IPS DF 19.7 (cell line): ENCODE measurements around the gene SAXO1.
"Not testable (repeated sequence)": the region's sequence is repeated elsewhere in the genome, so short reads cannot be mapped to it uniquely, and the experiment has no call there.

Experiments
- DNase-seq: peaks from one replicate; pipeline ENCODE4 v3.0.0-alpha.2; 2013; ENCODE audit warnings: low read depth, low spot score

SAXO1 gene

DNA sequence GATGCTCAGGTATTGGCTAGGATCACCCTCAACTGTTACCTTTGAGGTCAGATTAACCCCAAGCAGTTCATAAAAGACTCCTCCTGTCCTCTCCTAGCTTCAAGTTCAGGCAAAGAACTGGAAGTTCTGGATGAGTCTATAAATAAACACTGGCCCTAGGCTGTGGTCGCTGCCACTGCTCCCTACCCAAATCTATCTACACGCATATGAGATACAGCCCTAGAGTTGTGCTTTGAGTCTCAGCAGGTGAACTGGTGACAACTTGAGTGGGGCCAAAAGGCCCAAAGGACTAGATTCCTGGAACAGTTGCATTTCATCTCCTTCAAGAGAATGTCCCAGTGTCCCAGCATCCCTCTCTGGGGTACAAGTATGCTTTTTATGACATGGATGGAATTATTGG lies 62.6 kb downstream of the SAXO1 start:
- DNase-seq, result no peak

DNA sequence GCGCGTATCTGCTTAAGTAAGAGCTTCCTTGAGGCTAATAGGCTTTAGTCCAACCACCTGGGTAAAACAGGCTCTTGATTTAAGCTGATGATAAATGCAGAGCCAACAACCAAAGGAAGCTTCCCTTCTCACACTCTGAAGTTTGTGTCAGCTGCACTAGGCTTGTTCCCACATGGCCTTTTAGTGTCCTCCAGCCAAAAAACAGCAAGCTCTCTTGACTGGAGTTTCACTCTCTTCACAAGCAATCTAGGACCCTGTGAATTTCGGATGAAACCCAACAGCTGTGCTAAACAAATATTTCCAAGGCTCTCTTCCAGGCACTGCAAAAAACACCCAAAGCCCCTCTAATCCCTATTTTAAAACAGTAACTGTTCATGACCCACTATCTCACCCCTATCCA lies 63.9 kb downstream of the SAXO1 start:
- DNase-seq, result no peak

DNA sequence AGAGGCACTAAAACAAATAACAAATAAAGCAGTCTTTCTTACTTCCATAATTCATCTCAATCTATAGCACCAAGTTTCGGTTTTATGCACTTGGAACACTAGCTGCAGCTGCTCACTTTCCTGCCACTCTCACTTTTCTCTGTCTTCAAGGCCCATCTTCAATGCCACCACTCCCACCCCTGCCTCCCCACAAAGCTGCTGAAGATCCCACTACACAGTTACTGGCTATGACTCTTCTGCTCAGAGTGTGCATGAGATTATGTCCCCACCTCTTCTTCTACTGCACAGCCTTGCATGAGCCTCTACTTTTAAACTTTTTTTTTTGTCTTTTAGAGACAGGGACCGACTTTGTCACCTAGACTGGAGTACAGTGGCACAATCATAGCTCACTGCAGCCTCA lies 77.4 kb downstream of the SAXO1 start:
- no peak for DNase-seq

DNA sequence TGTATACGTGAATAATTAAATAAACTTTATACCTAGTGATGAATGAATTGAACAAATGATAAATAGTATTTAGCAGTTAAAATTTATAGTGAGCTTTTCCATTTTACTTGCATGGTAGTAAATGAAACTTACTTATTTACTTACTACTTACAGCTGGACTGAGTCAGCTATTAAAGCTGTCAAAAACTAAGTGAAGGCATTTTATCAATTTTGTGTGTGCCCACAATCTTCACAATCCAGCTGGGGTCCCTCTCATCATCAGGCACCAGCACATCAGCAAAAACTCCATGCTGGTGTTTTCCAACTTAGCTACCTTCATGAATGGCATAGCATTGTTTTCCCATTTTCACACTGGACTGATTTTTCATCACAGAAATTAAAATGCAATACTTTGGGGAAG lies 81.1 kb downstream of the SAXO1 start:
- DNase-seq, result no peak

DNA sequence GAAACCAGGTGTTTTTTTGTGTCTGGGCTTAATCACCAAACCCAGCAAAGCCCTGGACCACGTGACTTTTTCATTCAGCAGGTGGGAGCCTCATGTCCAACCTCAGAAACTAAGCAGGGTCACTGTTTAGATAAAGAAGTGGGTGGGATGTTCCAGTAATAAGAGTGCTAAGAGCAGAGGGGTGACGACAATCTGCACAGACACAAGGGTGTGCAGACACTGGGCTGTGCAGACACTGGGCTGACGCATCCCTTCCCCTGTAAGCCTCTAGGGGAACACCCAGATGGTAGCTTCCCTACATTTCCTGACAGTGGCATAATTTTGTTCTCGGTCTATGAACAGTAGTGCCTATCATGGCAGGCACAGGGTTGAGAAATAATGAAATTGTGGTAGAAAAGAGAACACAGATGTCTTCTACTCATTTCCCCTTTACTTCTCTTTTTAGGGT lies 85.1 kb downstream of the SAXO1 start:
- DNase-seq, result no peak

DNA sequence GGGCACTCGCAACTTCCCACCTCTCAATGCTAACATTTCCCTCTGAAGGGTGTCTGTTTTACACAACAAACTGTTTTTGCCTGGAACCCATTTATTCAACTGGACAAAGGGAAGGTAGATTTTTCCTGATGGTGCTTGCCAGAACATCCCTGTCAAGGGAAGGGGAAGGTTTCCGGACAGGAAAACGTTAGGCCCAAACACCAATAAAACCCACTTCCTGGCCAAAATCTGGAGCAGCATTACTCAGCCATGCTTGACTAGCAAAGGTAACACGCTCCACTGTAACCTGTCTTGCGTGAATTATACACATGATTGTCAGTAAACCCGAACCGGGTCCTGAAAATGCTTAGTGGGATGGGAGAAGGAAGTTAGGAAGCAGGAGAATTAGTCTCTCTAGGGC lies 90.2 kb downstream of the SAXO1 start:
- no peak for DNase-seq

DNA sequence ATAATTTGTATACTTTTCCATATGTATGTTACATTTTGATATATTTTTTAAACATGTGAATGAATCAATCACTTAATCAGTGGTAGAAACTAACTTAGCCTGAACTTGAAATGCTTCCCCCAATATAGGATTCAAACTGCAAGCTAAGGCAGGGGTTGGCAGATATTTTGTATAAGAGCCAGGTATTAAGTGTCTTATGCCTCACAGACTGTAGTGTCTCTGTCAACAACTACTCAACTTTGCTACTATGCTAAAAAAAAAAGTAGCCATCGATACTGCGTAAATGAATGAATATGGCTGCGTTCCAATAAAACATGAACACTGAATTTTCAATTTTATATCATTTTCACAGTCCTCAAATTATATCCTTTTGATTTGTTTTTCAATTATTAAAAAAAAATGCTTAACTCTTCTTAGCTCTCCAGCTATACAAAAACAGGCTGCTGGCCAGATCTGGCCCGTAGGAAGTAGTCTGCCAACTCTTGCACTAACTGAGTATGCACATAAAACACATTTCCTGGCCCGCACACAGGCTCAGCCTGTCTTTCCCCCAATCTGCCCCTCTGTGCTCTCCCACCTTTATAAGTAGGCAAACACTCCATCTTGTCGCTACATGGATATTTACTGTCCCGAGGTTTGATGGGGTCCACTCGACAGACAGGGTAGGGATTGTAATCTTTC lies 91.8 kb downstream of the SAXO1 start:
- no peak for DNase-seq

DNA sequence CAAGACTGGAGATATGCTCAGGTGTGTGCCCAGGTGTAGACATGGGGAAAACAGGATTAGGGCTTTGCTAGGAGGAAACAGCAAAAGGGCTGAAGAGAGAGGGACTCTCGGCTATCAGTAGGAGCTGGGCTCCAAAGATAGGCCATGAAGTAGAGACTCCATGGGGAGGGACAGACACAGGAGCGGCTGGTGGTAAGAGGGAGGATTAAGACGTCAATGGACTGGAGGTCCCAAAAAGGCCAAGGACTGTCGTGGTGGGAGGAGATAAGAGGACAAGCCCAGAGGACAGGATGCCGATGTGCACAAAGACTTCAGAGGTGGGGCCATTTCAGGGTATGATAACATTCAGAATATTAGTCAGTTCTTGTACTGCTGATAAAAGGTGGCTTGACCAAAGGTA lies 93.1 kb downstream of the SAXO1 start:
- DNase-seq, result no peak

DNA sequence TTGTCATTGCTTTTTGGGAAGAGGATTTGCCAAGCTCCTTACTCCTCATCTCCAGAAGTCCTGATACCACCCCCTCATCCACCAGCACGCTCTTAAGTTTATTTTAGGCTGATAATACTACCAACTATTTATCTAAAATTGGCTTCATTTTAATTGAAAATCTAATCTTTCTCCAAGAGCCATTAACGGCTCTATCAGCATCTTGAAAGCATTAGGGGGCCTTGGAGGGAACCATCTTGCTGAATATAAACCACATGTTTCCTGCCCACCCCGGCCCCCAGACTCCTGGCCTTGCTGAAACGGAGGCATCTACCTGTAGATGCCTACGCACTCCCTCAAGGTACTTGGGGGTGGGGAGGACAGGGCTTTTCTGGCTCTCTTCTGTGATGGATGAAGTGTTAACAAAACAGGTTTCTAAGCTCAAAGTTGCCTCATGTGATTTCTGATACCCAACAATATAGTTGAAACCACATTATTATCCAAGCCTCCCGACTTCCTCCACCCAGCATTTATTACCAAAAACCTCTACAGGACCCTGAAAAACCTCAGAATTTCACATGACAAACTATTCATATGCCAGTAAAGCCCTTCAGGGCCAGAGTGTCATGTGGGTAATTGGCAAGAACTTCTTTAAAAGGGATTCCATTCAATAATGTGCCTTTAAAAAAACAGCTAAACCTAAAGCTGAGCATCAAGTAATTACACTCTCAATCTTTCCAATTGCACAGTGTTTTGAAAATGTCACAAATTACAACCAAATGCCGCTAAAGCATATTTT lies 96.7 kb downstream of the SAXO1 start:
- no peak for DNase-seq

DNA sequence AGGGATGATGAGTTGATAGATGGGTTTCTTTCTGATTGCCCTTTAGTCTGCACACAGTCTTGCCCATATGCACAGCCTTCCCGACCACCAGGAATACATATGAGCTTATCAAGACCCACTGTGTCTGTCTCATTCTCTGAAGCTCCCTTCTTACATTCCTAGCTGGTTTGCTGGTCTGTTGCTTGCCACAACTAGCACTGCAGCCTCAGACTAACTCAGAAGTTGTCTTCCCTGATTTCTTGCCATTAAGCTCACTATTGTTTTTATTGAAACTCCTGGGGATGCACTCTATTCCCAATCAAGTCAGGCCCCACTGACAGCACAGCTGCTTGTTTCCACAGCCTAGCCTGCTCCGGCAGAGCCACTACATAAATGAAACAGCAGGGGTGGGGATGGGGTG lies 97.5 kb downstream of the SAXO1 start:
- DNase-seq, result no peak

DNA sequence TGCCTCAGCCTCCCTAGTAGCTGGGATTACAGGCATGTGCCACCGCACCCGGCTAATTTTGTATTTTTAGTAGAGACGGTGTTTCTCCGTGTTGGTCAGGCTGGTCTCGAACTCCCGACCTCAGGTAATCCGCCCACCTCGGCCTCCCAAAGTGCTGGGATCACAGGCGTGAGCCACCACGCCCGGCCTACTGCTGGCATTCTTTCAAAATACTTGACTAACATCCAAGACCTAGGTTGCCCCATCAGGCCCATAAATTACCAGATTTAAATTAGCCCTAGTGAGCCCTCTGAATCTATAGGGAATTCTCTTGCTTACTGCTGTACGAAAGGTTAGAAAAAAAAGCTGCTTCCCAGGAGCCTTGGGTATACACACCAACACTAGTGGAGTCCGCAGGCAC lies 102.4 kb downstream of the SAXO1 start:
- not testable (repeated sequence) for DNase-seq

DNA sequence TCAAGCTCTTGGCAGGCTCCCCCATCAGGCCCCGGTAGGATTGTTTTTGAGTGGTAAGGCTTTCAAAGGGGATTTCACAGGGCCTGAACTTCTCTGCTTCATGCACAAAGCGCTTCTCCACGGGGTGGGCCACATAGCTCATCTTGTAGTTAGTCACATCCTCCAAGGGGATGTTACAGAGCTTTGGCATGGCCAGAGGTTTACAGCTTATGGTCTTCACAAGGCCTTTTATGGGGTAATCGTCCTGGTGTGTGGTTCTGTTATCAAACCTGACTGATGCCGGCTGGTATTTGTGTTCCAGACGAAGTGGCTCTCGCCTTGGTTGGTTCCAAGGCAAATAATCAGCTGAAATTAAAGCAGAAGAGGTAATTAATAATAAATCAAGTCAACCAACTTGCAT lies 104.3 kb downstream of the SAXO1 start:
- no peak for DNase-seq

DNA sequence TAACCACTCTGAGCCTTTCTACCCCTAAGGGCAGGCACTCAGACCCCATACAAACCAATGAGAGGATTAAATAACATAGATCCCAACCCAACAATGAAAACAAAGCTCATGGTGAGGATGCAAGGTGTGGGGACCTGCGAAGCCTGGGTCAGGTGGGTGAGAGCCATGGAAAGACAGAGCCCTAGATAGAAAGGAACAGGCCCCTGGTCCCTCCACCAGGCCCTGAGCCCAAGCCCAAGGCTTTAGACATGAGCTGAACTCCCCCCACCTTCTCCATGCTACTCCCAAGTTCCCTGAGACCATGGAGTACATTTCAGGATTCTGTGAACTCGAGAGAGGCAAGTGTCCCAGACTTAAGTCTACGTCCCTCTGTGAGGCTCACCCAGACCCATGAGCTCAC lies 106.5 kb downstream of the SAXO1 start:
- no peak for DNase-seq

DNA sequence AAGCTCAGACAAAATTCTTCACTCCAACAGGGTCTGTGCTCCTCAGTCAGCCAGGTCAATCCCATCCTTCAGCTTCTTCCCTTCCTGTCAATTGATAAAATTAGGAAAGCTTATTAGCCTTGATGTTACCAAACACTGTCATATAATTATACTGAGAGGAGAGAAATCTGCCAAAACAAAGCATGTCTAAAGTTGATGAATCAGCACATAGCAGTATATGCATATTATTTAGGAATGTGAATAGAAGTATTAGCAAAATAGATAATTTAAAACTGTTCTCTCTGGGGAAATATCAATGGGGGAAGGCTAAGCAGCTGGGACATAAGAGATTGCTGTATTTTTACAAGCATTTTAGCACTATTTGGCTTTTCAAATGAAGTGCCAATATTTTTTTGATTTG lies 107.1 kb downstream of the SAXO1 start:
- DNase-seq, result no peak

DNA sequence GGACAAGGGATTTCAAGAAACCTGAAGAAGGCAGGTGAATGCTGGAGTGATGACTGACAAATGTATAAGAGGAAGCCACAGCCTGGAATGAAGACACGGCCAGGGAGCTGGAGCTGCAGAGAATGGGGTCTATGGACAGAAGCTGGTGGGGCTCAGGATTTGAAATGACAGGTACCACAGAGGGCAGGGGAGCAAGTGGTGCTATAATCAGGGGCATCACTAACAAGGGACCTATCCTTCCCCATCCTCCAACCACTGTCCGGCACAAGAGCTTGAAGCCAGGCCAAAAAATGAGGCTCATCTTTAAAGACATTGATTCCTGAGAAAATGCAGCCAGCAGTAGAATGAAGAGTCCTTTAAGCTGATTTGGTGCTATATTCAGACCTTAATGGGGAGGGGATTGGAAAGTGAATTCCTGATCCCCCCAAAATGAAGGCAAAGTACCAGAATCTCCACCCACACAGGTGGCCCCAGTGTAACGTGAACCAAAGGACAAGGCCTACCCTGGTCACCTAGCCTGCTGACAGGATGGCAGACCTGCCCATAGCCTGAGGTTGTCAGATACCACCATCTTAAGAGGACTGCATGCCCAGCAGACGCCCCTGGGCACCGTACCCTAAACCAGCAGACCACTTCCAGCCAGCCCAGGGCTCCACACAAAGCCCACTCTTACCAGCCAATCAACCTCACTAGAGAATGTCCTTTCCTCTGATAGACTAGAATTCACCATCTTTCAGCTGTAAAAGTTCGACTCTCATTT lies 109.2 kb downstream of the SAXO1 start:
- no peak for DNase-seq

DNA sequence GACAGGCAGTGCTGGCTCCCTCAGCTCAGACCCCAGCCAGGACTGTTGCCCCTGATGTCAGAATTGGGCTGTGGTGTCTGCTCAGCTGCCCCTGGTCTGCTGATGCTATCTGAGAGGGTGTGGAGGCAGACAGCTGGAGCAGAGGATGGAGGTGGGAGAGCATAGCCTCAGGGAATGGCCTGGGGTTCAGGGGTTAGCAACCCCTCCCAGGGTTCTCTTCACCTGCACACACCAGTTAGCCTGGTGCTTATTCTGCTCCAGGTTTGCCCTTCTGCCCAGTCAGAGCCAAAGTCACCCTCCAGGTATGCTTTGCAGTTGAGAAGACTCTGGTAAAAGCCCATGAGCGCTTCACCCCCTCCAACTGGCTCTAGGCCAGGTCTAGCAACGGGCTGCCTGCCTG lies 109.8 kb downstream of the SAXO1 start:
- no peak for DNase-seq

DNA sequence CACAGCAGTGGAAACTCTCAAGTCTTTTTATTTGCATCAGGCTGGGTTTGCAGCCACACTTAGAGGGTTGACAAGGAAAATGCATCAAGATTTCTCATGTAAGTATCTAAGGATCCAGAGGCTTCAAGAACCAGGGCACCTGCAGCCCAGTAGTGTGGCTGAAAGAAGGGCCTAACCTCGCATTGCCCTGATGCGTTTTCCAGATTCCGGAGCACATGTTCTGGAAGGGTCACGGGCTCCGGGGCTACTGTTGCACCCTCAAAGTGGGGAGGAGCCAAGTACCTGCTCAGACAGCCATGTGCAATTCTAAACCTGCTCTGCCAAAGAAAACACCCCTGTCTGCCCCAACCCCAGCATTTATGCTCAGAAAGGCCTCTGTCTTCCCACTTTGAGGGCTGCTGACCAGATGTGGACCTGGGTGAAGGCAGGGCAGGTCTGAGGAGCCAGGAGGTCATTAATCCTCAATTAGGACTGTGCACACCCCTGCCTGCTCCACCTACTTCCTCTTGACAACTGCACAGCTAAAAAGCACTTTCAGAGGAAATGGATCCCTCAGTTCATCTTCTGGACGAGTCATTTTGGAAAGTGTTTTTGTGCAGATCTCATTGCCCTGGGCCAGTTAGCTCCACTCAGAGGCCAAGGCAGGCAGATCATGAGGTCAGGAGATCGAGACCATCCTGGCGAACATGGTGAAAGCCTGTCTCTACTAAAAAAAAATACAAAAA lies 110.7 kb downstream of the SAXO1 start:
- no peak for DNase-seq

DNA sequence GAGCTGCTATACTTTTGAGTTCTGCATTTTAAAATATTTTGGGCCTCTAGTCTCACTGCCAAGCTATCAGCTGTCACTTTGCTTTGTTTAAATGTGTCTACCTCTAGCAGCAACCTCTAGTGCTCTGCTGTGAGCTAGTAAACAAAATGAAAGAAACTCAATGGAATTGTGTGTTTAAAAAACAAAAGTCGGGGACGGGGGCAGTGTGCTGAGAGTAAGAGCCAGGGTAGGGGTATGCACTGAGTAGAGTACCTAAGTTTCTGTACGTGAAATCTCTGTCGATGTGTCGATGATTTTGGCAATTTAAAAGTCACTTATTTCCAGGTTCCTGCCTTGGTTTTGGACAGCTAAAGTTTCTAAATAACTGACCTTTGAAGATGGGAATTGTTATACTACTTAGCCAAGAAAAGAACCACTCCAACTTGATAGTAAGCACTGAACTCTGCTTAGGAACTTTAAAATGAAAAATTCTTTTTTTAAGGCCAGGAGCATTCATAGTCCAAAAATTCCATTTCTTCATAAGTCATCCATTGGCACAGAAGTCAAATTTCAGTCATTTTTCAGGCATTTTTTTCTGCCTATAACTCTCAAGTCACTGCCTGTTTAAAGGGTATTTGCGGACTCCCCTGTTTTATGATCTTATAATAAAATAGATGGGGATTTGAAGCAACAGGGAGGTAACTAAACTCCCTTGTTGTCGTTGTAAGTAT lies 111.5 kb downstream of the SAXO1 start:
- no peak for DNase-seq

DNA sequence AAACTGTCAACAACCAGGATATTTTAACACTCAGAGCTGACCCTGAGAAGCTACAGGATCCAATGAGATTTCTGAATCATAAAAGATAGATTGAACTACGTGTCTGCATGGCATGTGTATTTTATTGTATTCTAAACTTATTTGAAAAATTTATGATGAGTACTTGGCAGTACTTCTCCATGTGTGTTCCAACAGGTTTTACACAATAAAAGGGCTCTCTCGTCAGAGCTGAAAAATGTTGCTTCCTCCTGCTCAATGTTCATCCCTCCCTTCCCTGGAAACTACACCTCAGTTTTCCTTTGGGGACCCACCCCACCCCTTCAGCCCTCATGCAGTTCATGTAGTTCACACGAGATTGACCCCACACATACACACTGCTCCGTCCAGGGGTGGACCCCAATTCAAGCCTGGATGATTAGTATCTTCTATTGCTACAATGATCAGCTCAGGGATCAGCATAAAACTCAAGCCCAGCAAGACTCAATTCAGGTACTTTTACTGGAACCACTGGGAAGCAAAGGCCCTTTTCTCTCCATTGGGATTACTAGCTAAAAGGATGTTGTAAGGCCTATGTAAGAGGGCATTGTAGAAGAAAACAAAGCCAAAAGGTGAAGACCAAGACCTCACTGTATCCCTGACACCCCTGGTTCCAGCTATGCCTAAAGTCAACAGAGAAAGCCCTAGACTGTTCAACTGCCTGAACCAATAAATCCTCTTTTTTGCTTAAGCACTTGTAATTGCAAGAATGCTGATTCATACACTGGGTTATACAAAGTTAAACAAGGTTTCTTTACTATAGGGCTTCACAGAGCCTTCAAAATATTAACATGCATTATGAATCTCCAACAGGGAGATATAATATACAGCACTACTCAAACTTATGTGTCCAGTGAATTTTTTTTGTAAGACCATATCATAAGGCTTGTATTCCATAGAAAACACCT lies 112.6 kb downstream of the SAXO1 start:
- DNase-seq, result no peak

DNA sequence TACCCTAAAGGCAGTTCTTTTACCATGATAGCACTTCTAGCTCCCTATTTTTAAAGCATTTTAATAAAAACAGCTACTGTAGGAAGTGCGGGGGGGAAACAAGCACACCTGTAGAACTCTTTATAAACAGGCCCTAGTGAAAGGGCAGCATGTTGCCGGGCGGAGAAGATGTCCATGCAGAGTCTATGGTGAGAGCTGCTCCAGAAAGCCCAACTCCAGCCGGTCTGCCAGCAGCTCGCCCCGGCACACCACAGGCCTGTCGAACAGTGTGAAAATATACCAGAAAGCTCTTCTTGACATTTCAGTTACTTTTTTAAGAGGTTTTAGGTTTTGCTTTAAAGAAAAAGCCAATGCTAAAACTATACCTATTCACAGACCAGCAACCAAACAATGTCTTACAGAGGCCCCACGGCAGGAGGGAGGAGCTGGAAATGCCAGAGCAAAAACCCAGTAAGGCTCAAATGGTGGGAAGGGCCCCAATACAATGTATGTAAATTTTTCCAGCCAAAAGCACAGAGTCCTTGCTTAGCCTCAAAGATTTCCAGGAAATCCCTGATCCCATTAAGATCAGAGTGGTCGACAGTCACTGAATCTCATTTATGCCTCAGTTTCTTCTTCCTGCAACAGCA lies 121.2 kb downstream of the SAXO1 start:
- DNase-seq, result no peak
